Activated CD4-positive, alpha-beta T cell treated with anti-CD3 and anti-CD28 coated beads, Interleukin-2, amount 10 ng/mL, durations not matched to agents 24 days and 14 days (primary cell): ENCODE measurements around the gene GATA2. TPM values are rescaled to one million over a fixed set of nuclear protein-coding genes. Genes with fewer than 3 reads are reported as not detected.
A peak's percentile ranks its signal among the peaks of the same experiment; 100 is the strongest.

ENCODE experiments used
- DNase-seq: peaks from one replicate; pipeline ENCODE4 v3.0.0; 2022
- H3K27ac Mint-ChIP-seq: one replicate; pipeline ENCODE4 v1.8.0; 2022; ENCODE audit warnings: mild to moderate bottlenecking, mixed read lengths
- H3K27me3 Mint-ChIP-seq: one replicate; pipeline ENCODE4 v1.8.0; 2022; ENCODE audit warnings: mixed read lengths
- H3K36me3 Mint-ChIP-seq: one replicate; pipeline ENCODE4 v1.8.0; 2022; ENCODE audit warnings: low read depth, mild to moderate bottlenecking, mixed read lengths
- H3K4me1 Mint-ChIP-seq: one replicate; pipeline ENCODE4 v1.8.0; 2021; ENCODE audit warnings: mixed read lengths
- H3K4me3 Mint-ChIP-seq: one replicate; pipeline ENCODE4 v1.8.0; 2022; ENCODE audit warnings: mild to moderate bottlenecking, moderate library complexity, mixed read lengths
- H3K9me3 Mint-ChIP-seq: one replicate; pipeline ENCODE4 v1.8.0; 2021; ENCODE audit warnings: mixed read lengths
- intact Hi-C: fragments of 100-400 bp; cut with micrococcal nuclease; formaldehyde crosslinking; loops from one replicate; pipeline ENCODE4 v1.15.1; 2023
- total RNA-seq: library from RNA; stranded (reverse); gene quantifications from 2 replicates; pipeline ENCODE4 v1.2.3, GENCODE V29; 2022

GATA2 gene
- total RNA-seq, 1 donor from 2014 or later: not detected

DNA sequence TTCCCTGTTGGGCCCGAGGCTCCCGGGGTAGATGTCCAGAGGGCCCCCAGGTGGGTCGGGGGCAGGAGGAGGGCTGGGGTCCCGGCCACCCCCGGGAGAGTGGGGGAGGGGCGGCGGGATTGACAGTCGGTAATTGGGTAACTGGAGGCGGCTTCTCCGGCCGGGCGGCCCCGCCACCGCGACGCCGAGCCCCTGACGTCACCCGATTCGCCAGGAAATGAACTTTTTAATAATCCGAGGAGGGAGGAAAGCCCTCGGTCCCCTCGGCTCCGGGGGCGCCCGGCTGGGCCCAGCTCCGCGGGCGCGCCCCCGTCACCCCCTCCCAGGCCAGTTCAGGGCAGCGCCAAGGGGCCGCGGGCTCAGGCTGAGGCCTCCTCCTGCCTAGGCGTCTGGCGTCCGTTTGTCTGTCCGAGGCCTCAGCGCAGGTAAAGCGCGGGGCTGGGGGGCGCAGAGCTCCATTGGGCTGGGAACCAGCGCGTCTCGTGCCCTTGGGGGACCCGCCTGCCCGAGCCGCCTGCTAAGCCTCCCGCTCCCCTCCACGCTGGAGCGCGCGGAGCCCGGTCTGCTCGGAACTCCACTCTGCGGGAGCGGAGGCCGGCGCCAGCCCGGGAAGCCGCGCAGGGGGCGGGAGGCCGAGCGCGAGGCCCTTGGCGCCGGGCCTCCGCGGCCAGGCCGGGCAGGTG lies 3.9 kb downstream of the GATA2 start:
- no peaks in the 10 kb centered on the region for H3K9me3 Mint-ChIP-seq
- peak overlapping the region; percentile 75 for H3K4me3 Mint-ChIP-seq
- no peaks in the 10 kb centered on the region for H3K36me3 Mint-ChIP-seq
- H3K27ac Mint-ChIP-seq: no peak overlapping the region
- peaks cover 67% of the 10 kb centered on the region for H3K27me3 Mint-ChIP-seq
- H3K4me1 Mint-ChIP-seq: peaks cover 12% of the 10 kb centered on the region
- intact Hi-C loops: loop anchor here (5.0 kb wide), 1 partner anchor 42 kb away; no protein-coding TSS in a partner anchor
- peak; percentile 77 for DNase-seq

DNA sequence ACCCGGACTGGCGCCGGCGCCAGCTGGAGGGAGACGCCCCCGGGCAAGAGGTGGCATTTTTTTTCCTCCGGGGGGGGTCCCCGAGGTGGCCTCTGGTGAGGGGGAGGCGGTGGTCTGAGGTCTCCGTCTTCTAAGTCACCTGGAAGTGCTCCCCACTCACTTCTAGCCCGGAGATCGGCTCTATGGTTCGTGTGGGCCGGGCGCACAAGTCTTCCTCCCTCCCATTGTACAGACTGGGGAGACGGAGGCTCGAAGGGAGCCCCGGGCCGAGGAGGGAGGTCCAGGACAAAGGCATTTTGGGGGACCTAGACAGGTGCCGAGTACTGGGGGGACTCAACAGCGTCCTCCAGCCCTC lies 4.4 kb downstream of the GATA2 start:
- intact Hi-C loops: loop anchor here (5.0 kb wide), 1 partner anchor 41 kb away; no protein-coding TSS in a partner anchor
- H3K27me3 Mint-ChIP-seq: peaks cover 67% of the 10 kb centered on the region
- DNase-seq: peak; percentile 66
- H3K27ac Mint-ChIP-seq: peak overlapping the region; percentile 42
- peak overlapping the region; percentile 65 for H3K4me3 Mint-ChIP-seq
- H3K36me3 Mint-ChIP-seq: no peaks in the 10 kb centered on the region
- no peaks in the 10 kb centered on the region for H3K9me3 Mint-ChIP-seq
- H3K4me1 Mint-ChIP-seq: peaks cover 15% of the 10 kb centered on the region

DNA sequence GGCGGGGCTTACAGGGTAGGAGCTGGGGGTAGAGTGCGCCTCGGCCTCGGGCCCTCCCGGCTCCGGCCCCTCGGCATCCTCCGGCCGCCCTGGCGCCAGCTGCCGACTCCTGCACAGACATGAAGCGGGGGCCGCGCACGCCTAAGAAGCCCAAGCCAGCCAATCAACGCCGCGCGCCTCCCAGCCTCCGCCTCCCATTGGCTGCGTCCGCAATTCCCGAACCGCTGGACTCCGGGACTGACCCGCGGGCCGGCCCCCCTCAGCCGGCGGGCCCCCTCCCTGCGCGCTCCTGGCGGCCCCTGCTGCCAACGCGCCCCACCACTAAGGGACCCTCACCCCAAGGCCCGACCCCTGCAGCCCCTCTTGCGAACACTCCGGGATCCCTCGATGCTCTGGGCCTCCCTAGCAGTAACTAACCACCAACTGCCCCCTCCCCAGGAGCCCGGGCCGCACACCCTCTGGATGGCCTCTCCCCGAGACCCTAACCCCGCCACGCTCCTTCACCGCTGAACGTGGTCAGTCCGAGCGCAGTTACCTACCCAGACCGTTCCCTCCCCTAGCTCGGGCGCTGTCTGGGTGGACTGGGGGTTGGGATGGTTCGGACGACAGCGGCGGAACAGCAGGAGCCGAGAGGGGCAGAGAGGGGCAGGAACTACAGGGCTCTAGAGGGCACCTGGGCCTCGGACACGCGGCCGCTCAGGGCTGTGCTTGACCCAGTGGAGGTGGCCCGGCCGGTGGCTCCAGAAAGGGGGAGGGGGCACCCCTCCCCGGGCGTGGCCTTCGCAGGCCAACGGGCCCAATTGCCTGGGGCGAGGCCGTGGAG lies 5.0 kb downstream of the GATA2 start:
- Mint-ChIP-seq H3K27ac (no peak overlapping the region), H3K36me3 (no peaks in the 10 kb centered on the region), H3K4me1 (peaks cover 20% of the 10 kb centered on the region), H3K4me3 (peak overlapping the region; percentile 82), H3K27me3 (peaks cover 69% of the 10 kb centered on the region), H3K9me3 (no peaks in the 10 kb centered on the region)
- intact Hi-C loops: loop anchor here (5.0 kb wide), 1 partner anchor 41 kb away; no protein-coding TSS in a partner anchor
- peak; percentile 73 for DNase-seq

DNA sequence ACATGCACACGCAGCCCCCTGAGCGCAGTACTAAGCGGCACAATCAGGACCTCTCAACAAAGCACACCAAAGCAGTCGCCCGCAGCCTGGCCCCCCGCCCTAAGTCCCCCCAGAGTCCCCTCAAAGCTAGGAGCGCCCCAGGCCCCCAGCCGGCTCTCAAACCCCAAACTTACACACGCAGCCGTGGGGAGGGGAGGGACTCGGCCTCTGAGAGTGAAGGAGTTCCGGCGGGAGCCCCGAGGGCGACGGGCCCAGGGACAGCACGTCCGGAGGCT lies 5.5 kb downstream of the GATA2 start:
- no peak for DNase-seq

DNA sequence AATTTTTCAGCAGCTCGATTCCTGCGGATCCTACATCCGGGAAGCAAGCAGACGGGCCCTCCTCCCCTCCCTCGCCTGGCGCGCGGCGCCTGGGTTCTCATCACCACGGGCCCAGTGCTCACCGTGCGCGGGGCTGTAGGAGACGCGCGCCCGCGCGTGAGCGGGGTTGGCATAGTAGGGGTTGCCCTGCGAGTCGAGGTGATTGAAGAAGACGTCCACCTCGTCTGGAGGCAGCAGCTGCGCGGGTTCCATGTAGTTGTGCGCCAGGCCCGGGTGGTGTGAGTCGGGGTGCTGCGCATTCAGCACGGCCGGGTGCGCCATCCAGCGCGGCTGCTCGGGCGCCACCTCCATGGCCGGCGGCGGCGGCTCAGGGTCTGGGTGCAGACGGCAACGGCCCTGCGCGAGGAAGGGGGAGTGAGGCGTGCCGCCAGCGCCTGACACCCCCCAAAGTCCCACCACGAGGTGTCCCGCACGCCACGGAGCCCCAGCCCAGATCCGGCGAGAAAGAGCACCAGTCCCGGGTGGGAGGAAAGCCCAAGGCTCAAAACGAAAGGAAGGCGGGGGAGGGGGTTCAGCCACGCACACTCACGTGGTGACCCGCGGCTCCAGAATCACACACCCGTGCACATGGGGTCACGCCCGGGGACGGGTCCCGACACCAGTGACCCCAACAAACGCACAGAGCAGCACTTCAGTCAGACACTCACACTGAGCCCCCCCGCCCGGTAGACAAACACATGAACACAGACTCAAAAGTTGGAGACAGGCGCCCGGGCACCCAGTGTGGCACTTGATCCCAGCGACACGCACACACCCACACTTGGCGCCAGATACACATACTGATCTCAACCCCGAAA lies 6.1 kb downstream of the GATA2 start:
- peak; percentile 75 for DNase-seq
- Mint-ChIP-seq H3K27ac (peak overlapping the region; percentile 17), H3K27me3 (peaks cover 75% of the 10 kb centered on the region), H3K4me1 (peaks cover 20% of the 10 kb centered on the region), H3K9me3 (no peaks in the 10 kb centered on the region), H3K36me3 (no peaks in the 10 kb centered on the region), H3K4me3 (peak overlapping the region; percentile 82)
- intact Hi-C loops: loop anchor here (5.0 kb wide), 1 partner anchor 40 kb away; no protein-coding TSS in a partner anchor

More for the DNA sequence above, 5.5 kb downstream of the GATA2 start:
- no peaks in the 10 kb centered on the region for H3K36me3 Mint-ChIP-seq
- peaks cover 20% of the 10 kb centered on the region for H3K4me1 Mint-ChIP-seq
- peak overlapping the region; percentile 82 for H3K4me3 Mint-ChIP-seq
- intact Hi-C loops: loop anchor here (5.0 kb wide), 1 partner anchor 40 kb away; no protein-coding TSS in a partner anchor
- peak overlapping the region; percentile 17 for H3K27ac Mint-ChIP-seq
- no peaks in the 10 kb centered on the region for H3K9me3 Mint-ChIP-seq
- peaks cover 73% of the 10 kb centered on the region for H3K27me3 Mint-ChIP-seq

DNA sequence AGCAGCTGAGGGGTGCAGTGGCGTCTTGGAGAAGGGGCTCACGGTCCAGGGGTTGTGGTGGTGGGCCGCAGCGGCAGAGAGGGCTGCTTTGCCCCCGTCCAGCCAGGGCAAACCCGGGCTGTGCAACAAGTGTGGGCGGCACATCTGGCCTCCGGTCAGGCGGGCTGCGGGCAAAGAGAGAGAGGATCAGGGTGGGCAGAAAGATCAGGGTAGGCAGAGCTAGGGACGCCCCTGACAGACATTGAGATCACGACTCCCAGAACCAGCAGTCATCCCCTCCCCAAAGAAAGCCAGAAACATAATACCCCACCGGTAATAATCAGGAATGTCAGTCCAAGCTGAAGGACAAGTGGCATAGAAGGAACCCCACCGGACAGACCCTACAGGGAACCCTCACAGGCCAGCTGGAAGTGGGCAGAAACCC lies 6.8 kb downstream of the GATA2 start:
- Mint-ChIP-seq H3K9me3 (no peaks in the 10 kb centered on the region), H3K4me1 (peaks cover 20% of the 10 kb centered on the region), H3K27ac (no peak overlapping the region), H3K27me3 (peaks cover 74% of the 10 kb centered on the region), H3K4me3 (peak overlapping the region; percentile 82), H3K36me3 (no peaks in the 10 kb centered on the region)
- intact Hi-C loops: loop anchor here (5.0 kb wide), 1 partner anchor 39 kb away; no protein-coding TSS in a partner anchor
- no peak for DNase-seq

DNA sequence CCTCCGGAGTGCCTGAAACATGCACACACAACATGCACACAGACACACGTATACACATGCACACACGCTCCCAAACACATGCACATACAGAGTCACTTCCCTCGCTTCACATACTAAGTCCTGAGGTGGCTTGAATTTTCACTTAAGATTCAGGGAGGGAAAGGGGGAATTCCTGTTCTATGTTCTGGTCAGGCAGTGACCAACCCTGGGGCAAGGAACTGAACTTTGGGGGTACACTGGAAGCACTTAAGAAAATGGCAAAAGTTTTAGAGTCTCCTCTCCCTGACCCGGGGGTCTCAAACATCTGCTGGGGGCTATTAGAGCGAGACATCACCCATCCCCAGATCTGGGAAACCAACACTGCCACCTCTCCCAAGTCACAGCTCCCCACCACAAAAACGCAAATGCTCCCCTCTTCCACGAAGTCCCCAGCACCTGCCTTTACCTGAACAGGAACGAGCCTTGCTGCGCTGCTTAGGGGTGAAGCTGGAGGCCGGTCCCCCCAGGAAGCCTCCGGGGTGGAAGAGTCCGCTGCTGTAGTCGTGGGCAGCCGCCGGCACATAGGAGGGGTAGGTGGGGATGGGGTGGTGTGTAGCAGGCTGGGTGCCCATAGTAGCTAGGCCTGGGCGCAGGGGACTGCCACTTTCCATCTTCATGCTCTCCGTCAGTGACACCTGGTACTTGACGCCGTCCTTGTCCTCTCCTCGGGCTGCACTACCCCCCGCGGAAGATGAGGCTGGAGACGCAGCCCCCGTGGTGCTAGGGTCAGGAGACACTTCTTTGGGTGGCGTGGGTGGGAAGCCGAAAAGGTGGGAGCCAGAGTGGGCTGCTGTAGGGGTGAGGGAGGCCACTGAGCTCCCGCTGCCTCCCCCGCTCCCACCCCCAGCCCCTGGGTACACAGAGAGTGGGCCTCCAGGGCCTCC lies 7.5 kb downstream of the GATA2 start:
- no peaks in the 10 kb centered on the region for H3K36me3 Mint-ChIP-seq
- peak overlapping the region; percentile 19 for H3K4me3 Mint-ChIP-seq

DNA sequence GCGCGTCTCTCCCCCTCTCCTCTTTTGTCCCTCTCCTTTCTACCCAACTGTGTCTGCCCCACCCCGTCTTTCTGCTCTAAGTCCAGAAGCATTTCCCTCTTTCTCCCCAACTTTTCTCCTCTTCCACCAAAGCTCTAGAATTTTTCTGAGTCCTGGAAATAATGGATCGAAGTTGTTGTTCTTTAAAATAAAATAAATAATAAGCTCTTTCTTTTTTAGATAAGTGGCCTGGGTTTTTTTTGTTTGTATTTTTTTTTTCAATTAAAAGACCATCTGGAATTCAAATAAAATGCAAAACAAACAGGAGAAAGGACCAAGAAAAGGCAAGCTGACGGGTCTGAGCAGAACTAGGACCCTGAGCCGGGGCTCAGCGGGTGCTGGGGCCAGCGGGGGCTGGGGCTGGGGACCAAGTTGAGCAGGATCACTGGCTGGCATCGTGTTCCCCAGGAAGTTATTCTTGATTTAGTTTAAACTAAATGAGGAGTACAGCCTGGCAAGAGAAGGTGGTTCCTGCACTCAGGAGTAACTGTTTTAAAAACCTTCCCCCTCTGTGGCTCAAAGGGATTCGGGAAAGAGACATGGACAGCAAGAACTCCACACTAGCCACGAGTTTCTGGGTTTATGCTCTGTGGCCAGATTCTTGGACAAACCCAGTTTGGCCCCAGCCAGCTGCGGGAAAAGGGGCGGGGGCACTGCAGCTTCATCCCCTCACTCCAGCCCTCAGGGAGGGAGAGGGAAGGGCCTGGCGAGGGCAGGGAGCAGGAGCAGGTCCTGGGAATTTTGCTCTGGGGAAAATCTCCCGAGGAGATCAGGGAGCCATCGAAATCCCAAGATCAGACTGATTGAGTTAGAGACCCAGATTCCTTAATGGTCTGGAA lies 8.4 kb downstream of the GATA2 start:
- no peak for DNase-seq
- intact Hi-C loops: loop anchor here (5.0 kb wide), 1 partner anchor 37 kb away; no protein-coding TSS in a partner anchor
- H3K27ac Mint-ChIP-seq: no peak overlapping the region
- no peaks in the 10 kb centered on the region for H3K9me3 Mint-ChIP-seq
- H3K36me3 Mint-ChIP-seq: no peaks in the 10 kb centered on the region
- H3K27me3 Mint-ChIP-seq: peaks cover 64% of the 10 kb centered on the region
- peaks cover 19% of the 10 kb centered on the region for H3K4me1 Mint-ChIP-seq
- no peak overlapping the region for H3K4me3 Mint-ChIP-seq

More for the DNA sequence above, 7.5 kb downstream of the GATA2 start:
- Mint-ChIP-seq H3K27ac (no peak overlapping the region), H3K4me1 (peaks cover 20% of the 10 kb centered on the region), H3K9me3 (no peaks in the 10 kb centered on the region), H3K27me3 (peaks cover 70% of the 10 kb centered on the region)
- DNase-seq: no peak
- intact Hi-C loops: loop anchor here (5.0 kb wide), 1 partner anchor 38 kb away; no protein-coding TSS in a partner anchor

DNA sequence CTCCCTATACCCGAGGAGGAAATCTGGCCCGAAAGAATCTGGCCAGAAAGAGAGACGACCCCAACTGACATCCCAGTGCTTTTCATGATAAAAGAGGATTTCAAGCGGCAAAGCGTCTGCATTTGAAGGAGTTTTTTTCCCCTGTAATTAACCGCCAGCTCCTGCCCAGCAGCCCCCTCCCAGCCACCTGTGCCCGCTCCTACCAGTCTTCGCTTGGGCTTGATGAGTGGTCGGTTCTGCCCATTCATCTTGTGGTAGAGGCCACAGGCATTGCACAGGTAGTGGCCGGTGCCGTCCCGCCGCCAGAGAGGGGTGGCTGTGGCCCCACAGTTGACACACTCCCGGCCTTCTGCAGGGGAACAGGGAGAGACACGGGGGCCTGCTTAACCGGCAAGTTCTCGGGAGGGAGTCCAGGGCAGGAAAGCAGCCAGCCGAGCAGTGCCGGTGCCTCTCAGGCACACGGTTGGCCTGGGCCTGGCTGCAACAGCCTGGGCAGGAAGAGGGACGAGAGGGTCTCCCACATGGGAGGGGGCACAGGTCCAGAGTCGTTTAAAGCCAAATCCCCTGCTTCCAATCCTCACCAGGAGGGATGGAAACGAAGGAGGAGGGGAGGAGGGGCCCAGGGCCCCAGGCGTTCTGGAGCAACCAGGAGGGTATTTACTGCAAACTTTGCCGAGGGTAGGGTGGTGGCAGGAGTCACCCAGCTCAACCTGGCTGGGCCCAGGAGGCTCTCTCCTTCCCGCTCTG lies 9.2 kb downstream of the GATA2 start:
- H3K4me3 Mint-ChIP-seq: no peak overlapping the region
- H3K27me3 Mint-ChIP-seq: peaks cover 65% of the 10 kb centered on the region
- H3K4me1 Mint-ChIP-seq: peaks cover 18% of the 10 kb centered on the region
- no peaks in the 10 kb centered on the region for H3K36me3 Mint-ChIP-seq
- no peak overlapping the region for H3K27ac Mint-ChIP-seq
- intact Hi-C loops: loop anchor here (1.0 kb wide), 1 partner anchor 7 kb away; no protein-coding TSS in a partner anchor
- no peaks in the 10 kb centered on the region for H3K9me3 Mint-ChIP-seq
- DNase-seq: no peak

DNA sequence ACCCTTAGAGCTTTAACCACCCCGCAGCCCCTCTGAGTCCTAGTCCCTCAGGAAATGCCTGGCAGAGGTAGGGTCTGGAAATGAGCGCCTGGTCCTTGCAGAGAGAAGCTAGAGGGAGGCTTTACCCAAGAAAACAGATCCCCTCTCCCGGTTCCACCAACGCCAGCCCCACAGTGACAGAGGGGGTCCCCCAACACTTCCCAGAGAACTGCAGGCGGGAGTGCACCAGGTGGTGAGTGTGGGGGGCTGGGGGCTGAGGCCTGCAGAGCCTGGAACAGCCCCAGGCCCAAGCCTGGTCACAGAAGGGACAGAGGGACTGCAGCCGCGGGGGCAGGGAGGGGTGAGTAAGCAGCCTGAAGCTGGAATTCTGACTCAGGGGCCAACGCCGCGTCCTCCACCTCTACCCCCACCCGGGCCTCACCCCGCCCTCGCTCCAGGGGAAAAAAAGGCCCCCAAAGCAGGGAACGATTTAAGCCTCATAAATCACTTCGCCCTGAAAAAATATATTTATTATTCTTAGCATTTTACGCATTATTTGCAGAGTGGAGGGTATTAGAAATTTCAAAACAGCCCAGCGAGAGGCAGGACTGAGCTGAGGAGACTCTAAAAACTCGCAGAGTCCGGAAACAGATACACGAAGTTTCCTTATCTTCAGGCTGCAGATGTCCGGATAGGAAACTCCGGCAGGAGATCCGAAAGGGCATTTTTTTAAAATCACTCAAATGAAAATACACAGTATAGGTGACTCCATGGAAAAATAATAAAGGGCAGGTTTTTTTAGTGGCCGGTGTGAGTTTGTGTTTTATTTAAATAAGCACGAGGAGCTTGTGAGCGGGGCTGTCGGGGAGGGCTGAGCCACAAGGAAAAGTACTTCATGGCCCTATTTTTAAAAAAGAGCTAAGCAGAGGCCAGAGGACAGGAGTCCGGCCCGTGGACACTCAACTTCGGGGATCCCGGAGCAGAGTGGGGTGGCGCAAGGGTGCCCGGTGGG lies 10.0 kb downstream of the GATA2 start:
- H3K36me3 Mint-ChIP-seq: no peaks in the 10 kb centered on the region
- H3K4me3 Mint-ChIP-seq: peak overlapping the region; percentile 28
- peaks cover 70% of the 10 kb centered on the region for H3K27me3 Mint-ChIP-seq
- DNase-seq: no peak
- peak overlapping the region; percentile 36 for H3K27ac Mint-ChIP-seq
- no peaks in the 10 kb centered on the region for H3K9me3 Mint-ChIP-seq
- peaks cover 16% of the 10 kb centered on the region for H3K4me1 Mint-ChIP-seq
- intact Hi-C loops: loop anchor here (1.0 kb wide), 1 partner anchor 8 kb away; no protein-coding TSS in a partner anchor
